Smooth muscle cell (in vitro differentiated cells): Measurements from ENCODE around the gene TMIGD1. TPM values are rescaled to one million over a fixed set of nuclear protein-coding genes. Genes with fewer than 3 reads are reported as not detected.

ENCODE experiments used
- DNase-seq: peaks from one replicate; lab custom pipeline; 2025; ENCODE audit not compliant: unreplicated experiment; lab: John Stamatoyannopoulos, UW
- H2AFZ ChIP-seq: fragments of 200-600 bp; sonication (generic); 2 replicates; pipeline ENCODE4 v1.6.0; 2016; ENCODE audit warnings: antibody characterized with exemption, low read depth, mild to moderate bottlenecking
- H3F3A ChIP-seq: fragments of 200-600 bp; sonication (generic); 2 replicates; pipeline ENCODE4 v1.6.0; 2017; ENCODE audit warnings: antibody characterized with exemption, low read depth
- H3K27ac ChIP-seq: fragments of 200-600 bp; sonication (generic); 2 replicates; pipeline ENCODE4 v1.5.1; 2016; ENCODE audit warnings: low read depth, mild to moderate bottlenecking
- H3K27me3 ChIP-seq: fragments of 200-600 bp; sonication (generic); 2 replicates; pipeline ENCODE4 v1.6.1; 2016; ENCODE audit warnings: low read depth, mild to moderate bottlenecking
- H3K36me3 ChIP-seq: fragments of 200-600 bp; sonication (generic); 2 replicates; pipeline ENCODE4 v1.5.1; 2016; ENCODE audit warnings: low read depth
- H3K4me1 ChIP-seq: fragments of 200-600 bp; sonication (generic); 2 replicates; pipeline ENCODE4 v1.5.1; 2016; ENCODE audit warnings: low read depth
- H3K4me2 ChIP-seq: fragments of 200-600 bp; sonication (generic); 2 replicates; pipeline ENCODE4 v1.6.0; 2016; ENCODE audit warnings: mild to moderate bottlenecking
- H3K4me3 ChIP-seq: fragments of 200-600 bp; sonication (generic); 2 replicates; pipeline ENCODE4 v1.5.1; 2016; ENCODE audit warnings: mild to moderate bottlenecking
- H3K79me2 ChIP-seq: fragments of 200-600 bp; sonication (generic); 2 replicates; pipeline ENCODE4 v1.6.0; 2016; ENCODE audit warnings: low read depth, mild to moderate bottlenecking
- H3K9ac ChIP-seq: fragments of 200-600 bp; sonication (generic); 2 replicates; pipeline ENCODE4 v1.6.0; 2016; ENCODE audit warnings: low read depth
- H3K9me3 ChIP-seq: fragments of 200-600 bp; sonication (generic); replicated peaks from 2 replicates; pipeline ENCODE4 v1.5.1; 2016; ENCODE audit warnings: low read depth
- H4K20me1 ChIP-seq: fragments of 200-600 bp; sonication (generic); 2 replicates; pipeline ENCODE4 v1.6.0; 2016; ENCODE audit warnings: low read depth
- WGBS: methylation state at CpG from one replicate; pipeline ENCODE4 v1.1.7; 2016; ENCODE audit warnings: low lambda C conversion rate; 5-methylcytosine and 5-hydroxymethylcytosine counted together
- polyA plus RNA-seq: library from polyadenylated mRNA; unstranded; fragments of >200 nt; fragmentation: Nextera tagmentation; extraction: Ambion mirVana; gene quantifications from 2 replicates; pipeline ENCODE4 v1.2.1, GENCODE V29; 2016
- total RNA-seq: library from RNA; depleted of rRNA; stranded (reverse); fragments of >200 nt; gene quantifications from 2 replicates; pipeline ENCODE4 v1.2.3, GENCODE V29; 2014
- TF ChIP-seq, protein P1 (sequence below): fragments of 200-600 bp; sonication (generic); IDR thresholded peaks from 2 replicates; pipeline ENCODE4 v1.5.1; 2017; ENCODE audit warnings: borderline replicate concordance, mild to moderate bottlenecking, antibody characterized with exemption; ENCODE audit not compliant: insufficient read depth, poor library complexity, severe bottlenecking

Gene TMIGD1
- total and polyA plus RNA-seq, 2 experiments from 2014 or later: not detected

DNA sequence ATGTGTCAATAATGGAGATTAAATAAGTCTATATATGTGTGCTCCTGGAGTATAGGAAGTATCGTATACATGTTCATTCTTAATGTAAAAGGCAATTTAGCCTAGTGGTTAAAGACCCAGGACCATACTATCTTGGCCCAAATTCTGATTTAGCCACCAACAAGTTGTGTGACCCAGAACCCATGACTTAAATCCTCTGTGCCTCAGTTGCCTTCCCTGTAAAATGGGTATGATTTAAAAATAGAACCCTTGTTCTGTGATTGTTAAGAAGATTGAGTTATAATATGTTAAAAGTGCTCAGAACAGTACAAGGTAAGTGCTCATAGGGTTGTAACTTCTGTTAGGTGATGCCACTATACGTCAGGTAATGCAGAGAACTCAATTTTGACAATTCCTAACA, 23.3 kb downstream of the TMIGD1 start:
- Histone ChIP-seq H3K4me3 (no peak overlapping the region), H3K4me2 (no peak overlapping the region), H3K9me3 (no peaks in the 10 kb centered on the region), H3K27me3 (no peaks in the 10 kb centered on the region), H4K20me1 (no peaks in the 10 kb centered on the region), H3K27ac (no peak overlapping the region), H3F3A (peaks cover 3% of the 10 kb centered on the region), H3K9ac (no peak overlapping the region), H3K36me3 (no peaks in the 10 kb centered on the region), H3K79me2 (no peaks in the 10 kb centered on the region), H3K4me1 (no peaks in the 10 kb centered on the region), H2AFZ (no peak overlapping the region)
- DNase-seq: no peak
- TF ChIP-seq, protein P1, sequence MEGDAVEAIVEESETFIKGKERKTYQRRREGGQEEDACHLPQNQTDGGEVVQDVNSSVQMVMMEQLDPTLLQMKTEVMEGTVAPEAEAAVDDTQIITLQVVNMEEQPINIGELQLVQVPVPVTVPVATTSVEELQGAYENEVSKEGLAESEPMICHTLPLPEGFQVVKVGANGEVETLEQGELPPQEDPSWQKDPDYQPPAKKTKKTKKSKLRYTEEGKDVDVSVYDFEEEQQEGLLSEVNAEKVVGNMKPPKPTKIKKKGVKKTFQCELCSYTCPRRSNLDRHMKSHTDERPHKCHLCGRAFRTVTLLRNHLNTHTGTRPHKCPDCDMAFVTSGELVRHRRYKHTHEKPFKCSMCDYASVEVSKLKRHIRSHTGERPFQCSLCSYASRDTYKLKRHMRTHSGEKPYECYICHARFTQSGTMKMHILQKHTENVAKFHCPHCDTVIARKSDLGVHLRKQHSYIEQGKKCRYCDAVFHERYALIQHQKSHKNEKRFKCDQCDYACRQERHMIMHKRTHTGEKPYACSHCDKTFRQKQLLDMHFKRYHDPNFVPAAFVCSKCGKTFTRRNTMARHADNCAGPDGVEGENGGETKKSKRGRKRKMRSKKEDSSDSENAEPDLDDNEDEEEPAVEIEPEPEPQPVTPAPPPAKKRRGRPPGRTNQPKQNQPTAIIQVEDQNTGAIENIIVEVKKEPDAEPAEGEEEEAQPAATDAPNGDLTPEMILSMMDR: no peak
- WGBS: 96% methylated on average over 2 of the region's 2 CpGs

DNA sequence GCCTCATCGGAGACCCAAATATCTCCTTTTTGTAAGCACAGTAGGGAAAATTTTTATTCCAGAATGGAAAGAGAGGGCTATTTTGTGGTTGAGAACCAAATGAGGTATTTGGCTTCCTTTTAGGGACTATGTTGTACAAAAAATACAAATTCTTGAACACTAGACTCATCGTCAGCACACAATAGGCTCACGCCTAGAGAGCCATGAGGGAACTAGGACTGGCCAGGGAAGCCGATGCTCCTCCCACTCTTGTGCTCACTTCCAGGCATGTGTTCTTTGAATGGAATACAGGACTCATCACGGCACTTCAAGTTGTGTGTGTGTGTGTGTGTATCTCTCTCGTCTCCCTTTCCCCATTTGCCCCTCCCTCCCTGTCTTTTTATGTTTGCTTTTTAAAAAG, 24.3 kb downstream of the TMIGD1 start:
- TF ChIP-seq, protein P1: no peak
- 82% methylated on average over 6 of the region's 6 CpGs for WGBS
- Histone ChIP-seq H3K4me1 (no peaks in the 10 kb centered on the region), H3K4me2 (no peak overlapping the region), H3K9ac (no peak overlapping the region), H3K79me2 (no peaks in the 10 kb centered on the region), H3K4me3 (no peak overlapping the region), H3K9me3 (no peaks in the 10 kb centered on the region), H3K27ac (no peak overlapping the region), H3K27me3 (no peaks in the 10 kb centered on the region), H2AFZ (no peak overlapping the region), H3F3A (no peaks in the 10 kb centered on the region), H3K36me3 (no peaks in the 10 kb centered on the region), H4K20me1 (no peaks in the 10 kb centered on the region)
- no peak for DNase-seq

DNA sequence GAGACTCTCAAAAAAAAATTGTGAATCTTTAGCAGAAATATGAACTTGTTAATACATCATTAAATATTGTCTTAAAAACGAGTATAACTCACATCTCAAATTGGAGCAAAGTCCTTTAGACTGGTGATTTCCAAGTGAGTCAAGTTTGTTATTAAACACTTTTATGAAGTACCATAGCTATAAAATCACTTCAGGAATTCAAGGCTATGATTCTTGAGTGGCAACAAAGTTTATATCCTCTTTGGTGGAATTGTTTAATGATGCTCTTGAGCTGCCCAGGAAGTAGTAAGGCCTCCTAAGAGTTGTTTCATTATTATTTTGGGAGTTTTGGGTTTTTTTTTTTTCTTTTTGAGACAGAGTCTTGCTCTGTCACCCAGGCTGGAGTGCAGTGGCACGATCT, 25.5 kb downstream of the TMIGD1 start:
- no peaks in the 10 kb centered on the region for H3K79me2 ChIP-seq
- H3K4me2 ChIP-seq: no peak overlapping the region
- no peak overlapping the region for H3K9ac ChIP-seq
- H3K4me3 ChIP-seq: no peak overlapping the region
- H2AFZ ChIP-seq: no peak overlapping the region
- no peaks in the 10 kb centered on the region for H3K4me1 ChIP-seq
- no peaks in the 10 kb centered on the region for H3F3A ChIP-seq
- TF ChIP-seq, protein P1: no peak
- no peaks in the 10 kb centered on the region for H3K36me3 ChIP-seq
- H3K27me3 ChIP-seq: no peaks in the 10 kb centered on the region
- WGBS: 91% methylated on average over 2 of the region's 2 CpGs
- H3K9me3 ChIP-seq: no peaks in the 10 kb centered on the region
- H3K27ac ChIP-seq: no peak overlapping the region
- DNase-seq: no peak
- no peaks in the 10 kb centered on the region for H4K20me1 ChIP-seq

DNA sequence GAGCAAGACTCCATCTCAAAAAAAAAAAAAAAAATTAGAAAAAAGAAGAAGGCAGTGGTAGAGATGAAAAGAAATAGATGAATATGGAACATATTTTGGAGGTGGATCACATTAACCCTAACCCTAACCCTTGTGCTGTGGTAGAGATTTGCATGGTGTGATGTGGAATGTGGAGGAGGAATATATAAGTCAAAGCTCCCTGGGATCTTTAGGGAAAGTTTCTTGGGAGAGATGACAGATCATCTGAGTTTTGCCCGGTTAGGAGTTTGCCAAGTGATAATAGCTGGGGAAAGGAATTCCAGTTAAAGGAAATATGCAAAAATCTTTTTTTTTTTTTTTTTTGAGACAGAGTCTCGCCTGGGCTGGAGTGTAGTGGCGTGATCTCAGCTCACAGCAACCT, 29.1 kb downstream of the TMIGD1 start:
- no peak for DNase-seq
- TF ChIP-seq, protein P1: no peak
- 83% methylated on average over 3 of the region's 3 CpGs for WGBS
- Histone ChIP-seq H3K27ac (no peak overlapping the region), H3K9ac (no peak overlapping the region), H3K79me2 (no peaks in the 10 kb centered on the region), H4K20me1 (no peaks in the 10 kb centered on the region), H3K27me3 (no peaks in the 10 kb centered on the region), H3K4me2 (no peak overlapping the region), H3K4me1 (no peaks in the 10 kb centered on the region), H3F3A (no peaks in the 10 kb centered on the region), H3K4me3 (no peak overlapping the region), H3K9me3 (no peaks in the 10 kb centered on the region), H2AFZ (no peak overlapping the region), H3K36me3 (no peaks in the 10 kb centered on the region)
